A549 (cell line): Measurements from ENCODE around the gene CLDN6.

Experiments used
- CBX2 ChIP-seq: fragments of 200-600 bp; sonication (generic); IDR thresholded peaks from 2 replicates; pipeline ENCODE4 v1.6.1; 2016; ENCODE audit warnings: low read depth, mild to moderate bottlenecking, borderline replicate concordance
- HOXA7 ChIP-seq: fragments of 250-450 bp; sonication (Bioruptor Pico); IDR thresholded peaks from 2 replicates; pipeline ENCODE4 v1.5.0; 2020; ENCODE audit warnings: mild to moderate bottlenecking, moderate library complexity
- MYC ChIP-seq: IDR thresholded peaks from 2 replicates; pipeline ENCODE4 v1.6.1; 2012; ENCODE audit warnings: mild to moderate bottlenecking, inconsistent platforms, low read length, improper control_type of control experiment, borderline replicate concordance
- POLR2A ChIP-seq: IDR thresholded peaks from 2 replicates; pipeline ENCODE4 v1.6.1; 2012; ENCODE audit warnings: mild to moderate bottlenecking, low read length
- TF ChIP-seq, protein P1 (sequence below): IDR thresholded peaks from 2 replicates; pipeline ENCODE4 v1.6.1; 2012

DNA sequence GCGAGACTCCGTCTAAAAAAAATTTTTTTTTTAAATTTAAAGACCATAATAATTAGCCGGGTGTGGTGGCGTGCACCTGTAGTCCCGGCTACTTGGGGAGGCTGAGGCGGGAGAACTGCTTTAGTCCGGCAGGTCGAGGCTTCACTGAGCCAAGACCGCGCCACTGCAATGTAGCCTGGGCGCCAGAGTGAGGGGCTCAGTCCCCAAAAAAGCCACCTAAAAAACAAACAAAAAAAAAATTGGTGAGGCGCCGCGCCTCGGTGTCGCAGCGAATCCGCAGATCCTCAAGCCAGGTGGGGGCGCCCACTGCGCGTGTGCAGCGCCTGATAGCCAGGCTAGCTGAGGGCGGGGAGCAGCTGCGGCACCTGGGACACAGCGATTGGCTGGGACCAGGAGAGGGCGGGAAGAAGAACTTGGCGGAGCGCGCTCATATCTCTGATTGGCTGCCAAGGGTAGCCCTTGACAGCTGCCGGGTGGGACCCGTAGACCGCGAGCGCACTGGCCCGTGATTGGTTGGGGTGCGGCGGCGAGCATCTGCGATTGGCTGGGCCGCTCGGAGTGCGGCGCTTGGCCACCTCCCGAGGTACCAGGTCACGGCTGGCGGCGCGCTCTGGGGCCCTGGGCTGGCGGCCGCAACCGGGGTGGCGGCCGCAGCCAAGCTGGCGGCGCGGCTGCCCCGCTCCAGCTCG, 14.3 kb downstream of the CLDN6 start:
- TF ChIP-seq MYC: no peak
- TF ChIP-seq POLR2A: 0 out of 2 replicates have a peak, but pooled peaks have one; percentile 26
- TF ChIP-seq, protein P1, sequence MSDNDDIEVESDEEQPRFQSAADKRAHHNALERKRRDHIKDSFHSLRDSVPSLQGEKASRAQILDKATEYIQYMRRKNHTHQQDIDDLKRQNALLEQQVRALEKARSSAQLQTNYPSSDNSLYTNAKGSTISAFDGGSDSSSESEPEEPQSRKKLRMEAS: peak; percentile 58; the same call in 1 of the 2 replicates
- TF ChIP-seq CBX2: no peak
- no peak for TF ChIP-seq HOXA7 (CRISPR knock-in tag)
